GM21825 (cell line): ENCODE measurements around the gene FOXP2.
"Not testable (repeated sequence)": the region's sequence is repeated elsewhere in the genome, so short reads cannot be mapped to it uniquely, and the experiment has no call there.

Experiments used
- ATAC-seq: cut with Tn5 transposase; IDR thresholded peaks from one replicate; pipeline ENCODE4 v1.9.1; 2021; ENCODE audit warnings: mild to moderate bottlenecking, moderate library complexity; ENCODE audit not compliant: unreplicated experiment

FOXP2 gene

DNA sequence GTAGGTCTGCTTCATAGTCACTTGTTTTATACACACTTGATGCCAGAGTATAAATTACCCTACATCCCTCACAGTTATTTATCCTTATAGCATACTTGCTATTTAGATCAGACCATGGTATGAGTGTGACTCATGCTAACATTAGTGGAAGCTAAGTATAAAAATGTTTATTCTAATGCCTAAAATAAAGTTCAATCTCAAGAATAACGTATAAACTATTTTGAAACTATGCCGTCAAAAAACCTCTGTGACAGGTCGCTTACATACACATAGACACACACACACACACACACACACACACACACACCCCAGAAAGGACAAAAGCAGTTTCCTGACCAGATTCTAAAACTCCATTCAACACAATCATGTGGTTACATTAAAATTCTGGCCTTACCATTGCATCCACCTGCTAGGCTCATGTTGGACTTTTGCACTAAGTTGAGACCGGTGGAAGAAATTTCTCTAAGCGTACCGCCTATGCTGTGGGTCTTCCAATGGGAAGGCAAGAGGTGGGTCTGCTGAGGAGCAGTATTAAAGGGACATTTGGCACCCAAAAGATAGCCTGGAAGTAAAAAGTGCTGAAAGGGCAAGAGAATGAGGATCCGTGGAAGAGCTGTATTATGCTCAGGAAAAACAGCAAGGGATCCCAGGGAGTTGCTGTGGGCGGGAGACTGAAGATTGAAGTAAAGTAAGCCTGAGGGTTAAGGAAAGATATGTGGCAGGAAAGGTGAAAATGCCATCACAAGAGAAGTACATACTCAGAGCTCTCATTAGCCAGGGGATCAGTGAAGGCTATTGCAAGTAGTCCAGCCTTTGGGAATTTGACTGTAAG is 5.0 kb downstream of the FOXP2 start:
- no peak for ATAC-seq

DNA sequence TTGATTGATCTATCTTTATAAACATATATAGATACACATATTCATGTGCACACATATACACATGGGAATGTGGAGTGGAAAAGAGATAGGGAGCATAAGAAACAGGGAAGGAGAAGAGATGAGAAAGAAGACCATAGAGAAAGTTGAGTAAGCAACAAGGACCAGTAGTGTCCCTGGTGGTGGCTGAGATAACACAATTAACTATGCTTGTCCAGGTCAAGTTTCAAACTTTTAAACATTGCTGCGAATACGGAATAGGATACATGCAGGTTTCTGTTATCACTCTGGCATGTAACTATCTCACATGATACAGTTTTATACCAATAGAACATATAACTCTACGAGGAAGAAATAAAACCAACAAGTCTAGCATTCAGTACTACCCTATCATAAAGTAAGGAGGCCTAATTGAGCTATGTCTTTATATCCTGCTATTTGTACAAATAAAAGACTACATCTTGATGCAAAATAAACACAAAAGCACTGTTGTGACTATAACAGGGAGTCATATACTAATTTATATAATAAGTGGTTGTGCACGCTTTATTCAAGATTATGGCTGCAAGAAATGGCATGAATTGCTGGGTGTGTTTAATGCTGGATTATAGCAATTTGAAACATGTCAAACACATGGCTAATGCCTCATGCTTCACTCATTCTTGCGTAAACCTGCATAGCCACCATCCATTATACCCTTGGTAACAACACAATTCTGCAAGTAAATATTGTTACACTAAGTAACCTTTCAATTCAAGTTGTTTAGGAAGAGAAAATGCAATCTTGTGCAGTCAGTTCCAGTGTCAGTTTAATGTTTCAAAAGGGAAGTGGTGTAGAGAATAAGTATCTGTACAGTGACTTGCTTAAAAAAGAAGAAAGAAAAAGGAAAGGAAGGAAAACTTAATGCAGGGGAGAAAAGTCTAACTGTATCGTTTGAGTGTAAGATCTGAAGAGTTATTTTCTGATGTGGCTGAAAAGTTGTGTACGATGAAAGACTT is 8.2 kb downstream of the FOXP2 start:
- no peak for ATAC-seq

DNA sequence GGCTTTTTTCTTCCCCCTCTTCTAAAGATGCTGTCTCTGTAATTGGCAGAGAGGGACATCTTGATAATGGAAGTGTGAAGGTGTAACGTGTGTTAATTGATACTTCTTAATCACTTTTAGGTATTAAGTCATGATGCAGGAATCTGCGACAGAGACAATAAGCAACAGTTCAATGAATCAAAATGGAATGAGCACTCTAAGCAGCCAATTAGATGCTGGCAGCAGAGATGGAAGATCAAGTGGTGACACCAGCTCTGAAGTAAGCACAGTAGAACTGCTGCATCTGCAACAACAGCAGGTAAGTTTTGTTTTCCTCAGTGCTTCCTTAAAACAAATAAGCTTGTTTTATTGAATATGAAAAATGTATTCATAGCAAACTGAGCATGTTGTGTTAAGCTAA is 11.8 kb downstream of the FOXP2 start:
- no peak for ATAC-seq

DNA sequence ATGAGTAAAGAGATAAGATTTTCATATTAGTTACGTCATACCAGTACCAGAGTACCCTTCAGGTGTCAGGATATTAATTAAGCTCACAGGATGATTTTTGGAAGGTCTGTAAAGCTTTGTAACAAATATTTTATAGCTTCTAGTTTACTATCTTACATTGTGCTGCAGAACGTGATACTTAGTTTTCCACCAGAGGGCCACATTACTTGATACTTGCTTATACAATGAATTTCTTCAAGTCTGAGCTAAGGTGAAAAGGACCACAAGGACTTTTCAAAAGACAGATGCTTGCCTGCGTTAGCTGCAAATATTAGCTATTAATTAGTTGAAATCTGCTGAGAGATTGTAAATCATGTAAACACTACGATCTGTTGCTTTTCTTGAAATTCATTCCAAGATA is 12.2 kb downstream of the FOXP2 start:
- no peak for ATAC-seq

DNA sequence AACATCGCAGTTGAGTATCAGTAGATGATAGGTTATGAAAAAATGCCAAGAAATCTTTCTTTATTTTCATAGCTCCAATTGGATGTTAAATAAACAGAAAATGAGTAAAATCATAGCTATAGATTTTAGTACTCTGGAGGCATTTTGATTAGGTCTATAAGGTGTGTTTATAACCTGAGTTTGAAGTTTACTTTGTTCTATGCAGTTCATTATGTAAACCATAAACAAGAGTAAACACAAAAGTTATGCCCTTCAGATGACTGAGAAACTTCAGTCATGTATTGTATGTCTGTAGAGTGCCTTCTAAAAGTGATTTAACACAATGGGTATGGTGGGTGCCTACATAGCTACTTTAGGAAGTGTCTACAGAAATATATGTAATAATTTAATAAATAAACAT is 13.6 kb downstream of the FOXP2 start:
- no peak for ATAC-seq

DNA sequence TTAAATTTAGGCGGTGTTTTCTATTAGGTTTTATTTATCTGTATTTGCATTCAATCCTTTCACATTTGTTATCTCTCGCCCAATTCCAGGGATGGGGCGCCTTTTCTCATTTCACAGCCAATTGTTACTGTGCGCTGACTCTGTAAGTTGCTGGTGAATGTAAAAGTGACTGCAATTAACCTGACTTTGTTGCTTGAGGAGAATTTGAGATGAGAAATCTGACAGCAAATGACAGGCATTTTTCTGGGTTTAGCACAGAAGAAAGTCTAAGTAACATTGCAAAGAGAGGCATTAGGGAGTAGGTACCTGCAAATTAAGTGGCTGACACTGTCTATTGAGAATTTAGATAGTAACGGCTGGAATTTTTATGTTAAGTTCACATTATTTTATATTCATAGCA is 16.6 kb downstream of the FOXP2 start:
- ATAC-seq, result no peak

DNA sequence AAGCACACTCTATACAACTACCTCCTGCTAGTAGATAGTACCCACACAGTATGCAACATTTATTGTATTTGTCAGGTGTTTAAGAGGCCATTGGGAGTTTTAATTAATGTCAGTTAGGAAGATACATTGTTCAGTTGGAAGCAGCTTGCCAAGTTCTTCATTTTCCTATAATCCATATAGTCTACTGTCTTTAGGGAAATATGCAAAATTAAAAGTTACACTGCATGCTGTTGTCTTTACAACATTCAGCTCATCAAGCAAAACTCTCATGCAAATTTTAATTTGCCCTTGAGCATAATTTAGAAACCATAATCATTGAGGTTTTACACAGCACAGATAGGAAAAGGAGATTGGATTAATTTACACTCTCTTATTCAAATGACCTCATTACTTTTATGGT is 17.4 kb downstream of the FOXP2 start:
- no peak for ATAC-seq

DNA sequence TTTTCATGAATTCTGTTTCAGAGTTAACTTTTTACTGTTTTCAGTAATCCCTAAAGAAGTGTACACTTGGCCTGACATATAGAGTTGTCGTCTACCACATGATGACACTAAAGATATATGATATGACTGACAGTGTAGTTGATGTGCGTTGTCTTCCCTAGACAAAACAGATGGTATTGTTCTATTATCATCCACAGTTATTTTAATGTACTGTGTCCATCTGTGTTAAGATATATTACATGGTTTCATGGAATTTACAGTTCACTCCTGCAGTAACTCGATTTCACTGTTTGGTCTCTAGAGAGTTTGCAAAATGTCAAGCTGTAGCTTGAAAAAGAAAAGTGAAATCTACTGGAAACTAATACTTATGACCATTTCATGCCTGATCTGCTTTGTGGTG is 18.1 kb downstream of the FOXP2 start:
- ATAC-seq, result no peak

DNA sequence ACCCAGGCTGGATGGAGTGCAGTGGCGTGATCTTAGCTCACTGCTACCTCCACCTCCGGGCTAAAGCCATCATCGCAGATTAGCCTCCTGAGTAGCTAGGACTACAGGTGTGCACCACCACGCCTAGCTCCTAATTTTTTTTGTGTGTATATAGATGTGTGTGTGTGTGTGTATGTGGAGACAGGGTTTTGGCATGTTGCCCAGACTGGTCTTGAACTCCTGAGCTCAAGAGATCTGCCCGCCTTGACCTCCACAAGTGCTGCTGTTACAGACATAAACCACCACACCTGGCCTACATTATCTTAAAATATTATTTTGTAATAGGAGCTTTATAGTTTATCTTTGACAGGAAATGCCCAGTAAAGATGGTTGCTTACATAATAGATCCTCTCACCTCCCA is 25.0 kb downstream of the FOXP2 start:
- ATAC-seq, result no peak

DNA sequence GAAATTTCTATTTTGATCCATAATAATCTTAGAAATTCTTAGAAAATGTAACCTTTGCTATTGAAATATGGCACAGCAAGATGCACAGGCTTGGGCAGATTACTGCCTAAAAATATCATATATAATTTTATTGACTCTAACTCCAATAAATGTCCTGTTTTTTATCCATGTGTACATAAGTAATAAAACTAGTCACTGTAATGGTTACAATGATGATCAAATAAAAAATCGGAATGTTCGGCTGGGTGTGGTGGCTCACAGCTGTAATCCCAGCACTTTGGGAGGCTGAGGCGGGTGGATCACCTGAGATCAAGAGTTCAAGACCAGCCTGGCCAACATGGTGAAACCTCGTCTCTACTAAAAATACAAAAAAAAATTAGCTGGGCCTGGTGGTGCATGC is 26.3 kb downstream of the FOXP2 start:
- ATAC-seq, result not testable (repeated sequence)

DNA sequence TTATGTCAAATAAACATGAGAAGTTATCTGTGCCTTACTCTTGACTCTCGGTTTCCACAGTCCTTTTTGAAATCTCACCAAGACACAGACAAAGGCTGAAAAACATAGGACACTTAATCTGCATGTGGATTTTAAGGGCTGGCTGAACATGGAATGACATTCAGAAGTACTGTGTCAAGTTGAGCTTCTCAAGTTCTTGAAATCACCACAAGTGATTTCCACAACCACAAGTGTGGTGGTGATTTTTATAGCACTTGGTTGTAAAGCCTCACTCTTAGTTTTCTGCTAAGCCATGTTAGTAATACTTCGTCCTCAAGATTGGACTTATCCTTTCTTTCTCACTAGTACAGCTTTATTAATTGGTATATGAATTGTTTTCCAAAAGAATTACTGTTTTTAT is 29.6 kb downstream of the FOXP2 start:
- no peak for ATAC-seq

DNA sequence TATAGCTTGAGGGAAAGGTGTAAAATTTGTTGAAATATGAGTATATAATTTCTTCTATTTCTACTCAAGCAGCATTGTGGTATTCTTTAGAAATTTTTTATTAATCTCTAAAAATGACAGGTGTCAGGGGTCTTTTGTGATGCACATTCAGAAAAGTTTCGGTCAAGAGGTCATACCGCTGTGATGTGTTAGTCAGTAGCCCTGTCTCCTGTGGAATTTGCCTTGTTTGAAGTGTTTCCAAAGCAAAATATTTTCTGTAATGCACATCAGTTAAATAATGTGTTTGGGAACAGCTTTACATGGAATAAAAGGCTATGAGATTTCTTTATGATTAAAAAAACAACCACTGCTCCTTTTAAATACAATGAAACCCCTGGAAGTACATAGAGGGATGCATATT is 35.8 kb downstream of the FOXP2 start:
- ATAC-seq, result no peak

DNA sequence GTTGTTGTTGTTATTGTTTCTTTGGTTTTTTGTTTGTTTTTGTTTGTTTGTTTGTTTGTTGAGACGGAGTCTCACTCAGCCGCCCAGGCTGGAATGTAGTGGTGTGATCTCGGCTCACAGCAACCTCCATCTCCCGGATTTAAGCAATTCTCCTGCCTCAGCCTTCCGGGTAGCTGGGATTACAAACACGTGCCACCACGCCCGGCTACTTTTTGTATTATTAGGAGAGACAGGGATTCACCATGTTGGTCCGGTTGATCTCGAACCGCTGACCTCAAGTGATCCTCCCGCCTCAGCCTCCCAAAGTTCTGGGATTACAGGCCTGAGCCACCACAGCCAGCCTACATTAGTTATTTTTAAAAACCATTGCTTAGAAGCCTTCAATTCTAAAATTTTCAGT is 45.0 kb downstream of the FOXP2 start:
- ATAC-seq, result no peak

DNA sequence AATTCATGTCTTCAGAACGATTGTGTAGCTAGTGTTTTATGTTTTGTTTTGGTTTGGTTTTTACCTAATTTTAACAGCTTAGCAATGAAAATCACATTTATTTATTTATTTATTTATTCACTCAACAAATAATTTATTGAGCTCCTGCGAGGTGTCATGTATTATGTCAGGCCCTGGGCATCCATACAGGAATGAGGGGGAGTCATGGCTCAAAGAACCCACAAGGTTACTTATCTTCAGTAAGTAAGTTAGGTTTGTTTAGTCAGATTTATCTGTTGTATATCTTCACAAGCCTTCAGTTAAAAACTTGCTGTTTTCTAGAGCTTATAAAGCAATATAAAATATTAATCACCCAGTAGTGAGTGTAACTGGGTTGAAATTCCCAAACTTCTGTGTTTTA is 45.4 kb downstream of the FOXP2 start:
- ATAC-seq, result no peak

DNA sequence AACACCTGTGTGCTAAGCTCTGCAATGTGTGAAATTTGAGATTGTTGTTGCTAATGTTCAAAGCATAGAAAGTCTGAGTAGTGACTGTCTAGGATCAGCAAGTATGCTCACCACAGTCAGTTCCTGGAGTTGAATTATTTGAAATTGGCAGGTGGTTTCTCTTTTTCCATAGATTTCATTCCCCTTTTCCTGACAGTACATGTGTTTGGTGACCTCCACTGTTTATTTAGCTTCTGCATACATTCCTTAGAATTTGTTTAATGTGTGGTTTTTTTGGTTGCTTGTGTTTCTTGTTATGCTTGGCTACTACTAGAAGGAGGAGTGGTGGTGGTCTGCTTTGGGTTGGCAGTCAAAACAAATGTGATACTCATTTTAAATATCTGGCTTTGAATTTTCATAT is 52.3 kb downstream of the FOXP2 start:
- ATAC-seq, result no peak

DNA sequence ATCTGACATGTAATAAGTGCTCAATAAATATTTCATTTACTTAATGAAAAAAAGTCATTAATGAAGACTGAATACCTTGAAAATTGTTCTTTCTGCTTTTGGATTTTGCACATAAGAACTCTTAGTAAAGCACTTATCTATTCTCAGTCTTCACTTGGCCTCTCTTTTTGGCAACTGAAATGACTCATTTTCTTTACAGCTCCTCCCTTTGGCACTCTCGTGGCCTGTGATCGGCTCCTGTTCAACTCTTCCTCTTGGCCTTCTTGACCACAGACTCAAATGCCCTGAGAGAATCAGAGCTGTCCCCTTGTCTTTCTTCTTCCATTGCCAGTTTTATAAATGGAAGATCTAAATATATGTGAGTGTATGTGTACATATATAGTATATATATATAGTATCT is 54.2 kb downstream of the FOXP2 start:
- ATAC-seq, result no peak

DNA sequence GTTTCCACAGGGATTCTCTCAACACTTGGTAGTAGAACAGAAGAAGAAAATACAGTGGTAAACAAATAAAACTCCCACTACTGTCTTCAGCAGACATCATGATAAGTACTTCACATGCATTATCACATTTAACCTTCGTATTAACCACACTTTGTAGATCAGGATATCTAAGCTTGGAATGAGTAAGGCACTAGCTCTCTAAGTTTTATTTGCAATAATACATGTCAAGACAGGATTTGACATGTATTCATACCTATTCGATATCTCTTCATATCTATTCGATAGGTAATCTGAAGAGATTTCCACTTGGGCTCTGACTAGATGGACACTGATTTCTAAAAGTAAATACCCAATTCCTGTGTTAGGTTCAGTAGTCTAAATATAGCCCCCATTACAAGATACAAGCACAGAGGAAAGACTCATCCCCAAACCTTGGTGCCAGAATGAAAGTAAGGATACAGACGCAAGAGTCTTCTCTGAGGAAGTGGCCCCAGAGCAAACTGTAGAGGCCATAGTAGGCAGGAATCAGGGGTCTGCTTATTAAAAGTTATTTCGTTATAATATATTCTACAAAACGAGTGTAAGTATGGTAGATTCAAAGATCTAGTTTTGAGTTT is 58.4 kb downstream of the FOXP2 start:
- ATAC-seq, result no peak

DNA sequence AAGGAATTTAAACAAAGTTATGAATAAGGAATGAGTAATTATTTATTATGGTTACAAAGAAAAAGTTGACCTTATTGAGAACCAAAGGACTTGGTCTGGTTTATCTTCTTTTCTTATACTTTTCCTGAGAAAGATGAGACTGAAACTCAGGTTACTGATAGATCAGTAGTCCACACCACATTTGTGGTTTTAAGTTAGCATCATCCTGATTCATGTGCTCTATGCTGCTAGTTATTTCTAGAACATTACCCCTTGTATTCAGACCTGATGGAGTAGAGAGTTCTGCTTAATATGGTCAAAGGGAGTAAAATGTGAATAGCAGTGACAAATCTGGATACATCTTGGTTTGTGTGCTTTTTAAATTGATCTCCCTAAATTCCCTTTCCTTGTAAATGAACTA is 63.8 kb downstream of the FOXP2 start:
- ATAC-seq, result no peak

DNA sequence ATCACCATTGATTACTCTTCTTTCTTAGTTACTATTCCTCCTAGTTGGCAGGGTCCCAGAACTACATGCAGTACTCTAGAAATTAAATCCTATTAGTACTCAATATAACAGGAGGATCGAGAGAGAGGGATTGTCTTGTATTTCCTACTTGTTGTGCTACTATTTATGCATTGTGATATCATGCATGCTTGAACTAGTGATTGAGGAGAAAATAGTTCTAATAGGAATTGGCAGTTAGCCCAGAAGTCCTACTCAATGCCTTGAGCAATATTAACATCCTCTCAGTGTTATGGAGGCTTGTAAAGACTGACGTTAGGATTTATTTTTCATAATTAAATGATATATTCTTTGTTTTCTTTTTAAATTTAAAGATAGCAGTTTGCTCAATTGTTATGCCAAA is 67.4 kb downstream of the FOXP2 start:
- no peak for ATAC-seq

DNA sequence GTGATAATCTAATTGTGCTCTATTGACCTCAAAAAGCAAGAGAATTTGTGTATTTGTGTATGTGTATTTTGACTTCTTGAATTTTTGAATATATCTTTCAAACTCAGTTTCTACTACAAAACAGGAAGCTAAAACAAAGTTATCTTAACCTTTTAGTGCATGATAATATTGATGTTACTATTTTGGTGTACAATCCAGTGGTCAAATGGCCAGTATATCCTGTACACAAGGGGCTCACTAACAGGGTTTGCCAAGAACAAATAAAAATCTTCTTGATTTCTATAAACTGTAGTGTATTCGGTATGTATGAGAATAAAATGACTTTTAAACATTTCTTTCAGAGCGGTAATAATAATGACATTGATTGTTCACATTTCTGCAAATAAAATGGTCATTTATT is 69.6 kb downstream of the FOXP2 start:
- no peak for ATAC-seq

DNA sequence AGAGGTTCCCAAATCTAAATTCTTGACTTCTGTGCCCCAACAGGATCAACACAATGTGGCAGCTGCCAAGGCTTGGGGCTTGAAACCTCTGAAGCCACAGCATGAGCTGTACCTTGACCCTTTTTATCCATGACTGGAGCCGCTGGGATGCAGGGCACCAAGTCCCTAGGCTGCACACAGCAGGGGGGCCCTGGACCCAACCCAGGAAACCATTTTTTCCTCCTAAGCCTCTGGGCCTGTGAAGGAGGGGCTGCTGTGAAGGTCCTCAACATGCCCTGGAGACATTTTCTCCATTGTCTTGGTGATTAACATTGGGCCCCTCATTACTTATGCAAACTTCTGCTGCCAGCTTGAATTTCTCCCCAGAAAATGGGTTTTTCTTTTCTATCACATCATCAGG is 72.6 kb downstream of the FOXP2 start:
- ATAC-seq, result no peak

DNA sequence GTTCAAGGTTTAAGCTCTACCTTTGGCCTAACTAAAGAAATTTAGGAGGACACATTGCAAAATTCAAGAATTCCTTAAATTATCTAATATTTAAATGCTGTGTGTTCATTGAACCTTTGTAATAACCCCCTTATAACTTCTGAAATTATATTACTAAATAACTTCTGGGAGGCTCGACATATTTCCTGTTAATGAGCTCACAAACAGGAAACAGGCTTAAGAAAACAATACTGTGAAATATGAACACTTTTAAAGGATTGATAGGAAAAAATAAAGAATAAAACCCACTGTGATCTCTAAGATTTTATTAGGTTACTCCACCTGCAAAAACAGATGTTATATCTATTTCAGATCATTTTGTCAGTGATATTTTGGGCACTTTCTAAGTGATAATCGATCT is 74.1 kb downstream of the FOXP2 start:
- no peak for ATAC-seq
